Germinal center (tissue), 1 donor: ENCODE data around the gene IGF2R.

Source experiments
- DNase-seq: peaks from one replicate; pipeline ENCODE4 v3.0.0; 2012; ENCODE audit warnings: mixed read lengths, low spot score

Gene IGF2R

GRCh38 chr6:159976686-159977254, 7.9 kb downstream of the IGF2R start:
- DNase-seq = no peak

DNA sequence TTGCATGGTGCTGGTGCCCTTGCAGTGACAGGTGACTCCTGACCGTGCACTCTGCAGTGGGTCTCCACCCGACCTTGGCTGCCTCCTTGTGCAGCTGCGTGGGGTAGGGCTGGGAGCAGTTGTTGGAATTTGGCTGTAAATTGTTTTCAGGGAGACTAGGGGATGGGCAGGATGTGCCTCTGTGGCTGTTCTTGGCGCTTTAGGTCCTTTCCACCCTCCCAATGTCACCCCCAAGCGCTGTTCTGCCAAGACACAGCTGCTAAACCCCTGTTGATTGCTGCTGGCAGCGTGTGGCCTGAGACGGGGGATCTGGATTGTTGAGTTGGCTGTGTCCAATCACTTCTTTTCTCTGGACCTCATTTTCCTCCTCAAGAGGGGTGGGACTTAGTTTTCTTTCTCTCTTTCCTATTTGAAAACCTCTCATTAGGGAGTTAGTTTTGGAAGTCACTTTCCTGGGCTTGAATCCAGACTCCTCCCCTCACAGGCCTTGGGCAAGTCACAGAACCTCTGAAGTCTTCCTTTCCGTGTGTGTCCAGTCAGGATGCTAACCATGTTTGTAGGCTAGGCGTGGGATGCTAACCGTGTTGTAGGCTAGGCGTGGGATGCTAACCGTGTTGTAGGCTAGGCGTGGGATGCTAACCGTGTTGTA, 8.5 kb downstream of the IGF2R start:
- no peak for DNase-seq

DNA sequence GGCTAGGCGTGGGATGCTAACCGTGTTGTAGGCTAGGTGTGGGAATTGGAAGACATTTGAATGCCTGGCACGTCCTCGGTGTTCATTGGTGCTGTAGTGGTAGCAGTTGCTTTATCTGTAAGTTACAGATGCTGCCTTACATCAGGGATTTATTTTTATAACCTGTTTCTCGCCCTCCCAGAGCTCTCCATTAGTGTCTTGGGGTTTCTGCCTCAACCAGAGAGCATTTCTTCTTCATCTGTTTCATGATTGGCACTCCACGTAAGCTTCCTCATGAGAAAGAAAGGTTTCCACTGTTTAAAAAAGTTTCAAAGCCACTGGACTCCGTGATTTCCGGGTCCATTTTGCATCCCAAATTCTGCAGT, 9.0 kb downstream of the IGF2R start:
- DNase-seq = no peak

- DNase-seq = peak; percentile 22
These were observed 9.6 kb downstream of the IGF2R start for GRCh38 chr6:159978291-159979135.

DNA sequence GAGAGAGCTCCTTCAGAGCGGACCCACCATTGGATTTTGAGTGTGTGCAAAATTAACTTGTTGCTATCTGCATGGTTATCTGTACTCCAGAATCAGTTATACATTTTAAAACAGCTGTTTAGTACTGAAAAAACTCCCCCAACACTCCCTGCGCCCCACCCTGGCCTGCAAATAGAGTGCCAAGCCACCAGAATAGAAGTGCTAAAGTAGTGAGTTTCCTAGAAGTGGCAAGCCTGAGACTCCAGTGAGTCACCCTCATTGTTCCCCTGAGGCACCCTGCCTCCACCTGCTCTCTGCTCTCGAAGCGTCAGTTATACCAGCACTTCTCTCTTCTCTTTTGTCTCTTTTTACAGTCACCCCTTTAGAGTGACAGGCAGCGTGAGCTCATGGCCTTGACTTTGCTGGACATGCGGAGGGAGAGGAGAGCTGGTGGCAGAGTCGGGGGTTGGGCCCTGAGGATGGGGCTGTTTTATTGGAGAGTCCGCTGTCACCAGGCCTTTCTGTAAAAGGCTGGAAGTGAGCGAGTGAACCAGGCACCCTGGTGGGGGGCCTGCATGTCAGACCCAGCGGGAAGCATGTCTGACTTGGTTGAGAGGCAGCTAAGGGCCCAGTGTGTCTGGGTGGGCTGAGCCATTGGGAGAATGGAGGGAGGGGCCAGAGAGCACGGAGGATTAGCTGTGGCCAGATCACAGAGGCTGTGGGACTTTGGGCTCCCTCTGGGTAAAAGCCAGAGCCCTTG, 10.4 kb downstream of the IGF2R start:
- DNase-seq = peak; percentile 62

DNA sequence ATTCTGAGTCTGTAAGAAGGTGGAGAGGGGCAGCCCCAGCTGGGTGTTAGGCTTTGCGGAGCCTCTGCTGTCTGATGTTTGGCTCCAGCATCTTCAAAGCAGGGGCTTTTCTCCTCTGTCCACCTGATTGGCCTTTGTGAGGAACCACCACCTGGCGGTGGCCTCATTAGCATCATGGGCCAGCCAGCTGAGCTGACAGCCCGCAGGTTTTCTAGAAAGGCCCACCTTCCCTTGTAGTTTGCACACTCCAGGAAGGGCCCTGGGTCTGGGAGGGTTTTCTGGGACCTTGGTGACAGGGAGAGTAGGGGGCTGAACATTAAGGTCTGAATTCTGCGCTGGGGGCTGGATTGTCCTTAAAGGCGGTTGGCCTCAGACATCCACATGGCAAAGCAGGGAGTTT, 11.6 kb downstream of the IGF2R start:
- no peak for DNase-seq

GRCh38 chr6:159981071-159981402, 12.2 kb downstream of the IGF2R start:
- DNase-seq = no peak

GRCh38 chr6:159981403-159982245, 12.7 kb downstream of the IGF2R start:
- peak; percentile 85 for DNase-seq

DNA sequence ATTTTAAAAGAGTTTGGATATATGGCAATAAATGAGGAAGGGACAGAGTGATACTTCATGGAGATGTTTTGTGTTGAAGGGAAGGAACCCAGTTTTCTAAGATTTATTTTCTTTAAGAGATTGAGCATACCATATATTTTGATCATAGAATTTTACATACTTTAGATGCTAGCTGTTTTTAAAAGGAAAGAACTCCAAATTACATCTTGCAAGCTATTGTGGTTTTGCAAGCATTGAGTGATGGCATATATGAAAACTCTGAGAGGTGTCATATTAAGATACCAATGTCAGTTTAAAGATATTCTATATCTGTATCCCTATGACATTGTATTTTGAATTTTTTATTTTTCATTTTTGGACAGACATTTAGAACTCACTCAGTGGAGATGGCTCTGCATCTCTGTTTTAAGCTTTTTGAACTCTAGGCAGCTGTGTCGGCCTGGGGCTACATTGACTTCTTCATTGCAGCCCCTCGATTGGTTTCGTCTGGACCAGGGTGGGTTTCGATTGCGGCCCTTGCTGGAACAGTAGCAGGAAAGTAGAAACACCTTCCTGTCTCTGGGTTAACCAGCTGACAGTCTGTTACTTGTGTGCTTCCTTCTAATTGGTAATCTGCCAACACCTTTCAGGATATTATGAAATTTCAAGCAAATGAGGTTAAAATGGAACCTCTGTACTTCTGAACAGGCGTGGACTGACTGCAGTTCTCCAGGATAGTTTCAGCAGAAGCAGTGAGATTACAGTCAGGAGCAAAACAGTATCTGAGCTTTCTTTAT, 14.0 kb downstream of the IGF2R start:
- DNase-seq = no peak

- DNase-seq = no peak
These were observed 14.8 kb downstream of the IGF2R start for GRCh38 chr6:159983641-159984080.

DNA sequence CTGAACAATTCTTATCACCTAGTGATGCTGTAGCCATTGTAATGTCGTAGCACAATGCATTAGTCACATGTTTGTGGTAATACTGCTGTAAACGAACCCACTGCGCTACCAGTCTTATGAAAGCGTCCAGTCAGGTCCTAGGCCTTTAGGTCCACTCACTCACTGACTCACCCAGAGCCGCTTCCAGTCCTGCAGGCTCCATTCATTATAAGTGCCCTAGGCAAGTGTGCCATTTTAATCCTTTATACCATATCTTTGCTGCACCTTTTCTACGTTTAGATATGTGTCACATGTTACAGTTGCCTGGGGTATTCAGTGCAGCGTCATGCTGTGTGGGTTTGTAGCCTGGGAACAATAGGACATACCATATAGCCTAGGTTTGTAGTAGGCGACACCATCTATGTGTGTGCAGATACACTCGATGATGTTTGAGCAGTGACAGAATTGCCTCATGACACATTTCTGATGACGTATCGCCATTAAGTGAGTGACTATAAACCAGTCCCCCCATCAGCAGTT, 15.4 kb downstream of the IGF2R start:
- DNase-seq = no peak

GRCh38 chr6:159985296-159985945, 16.5 kb downstream of the IGF2R start:
- DNase-seq = no peak

GRCh38 chr6:159988983-159989454, 20.1 kb downstream of the IGF2R start:
- DNase-seq = no peak

DNA sequence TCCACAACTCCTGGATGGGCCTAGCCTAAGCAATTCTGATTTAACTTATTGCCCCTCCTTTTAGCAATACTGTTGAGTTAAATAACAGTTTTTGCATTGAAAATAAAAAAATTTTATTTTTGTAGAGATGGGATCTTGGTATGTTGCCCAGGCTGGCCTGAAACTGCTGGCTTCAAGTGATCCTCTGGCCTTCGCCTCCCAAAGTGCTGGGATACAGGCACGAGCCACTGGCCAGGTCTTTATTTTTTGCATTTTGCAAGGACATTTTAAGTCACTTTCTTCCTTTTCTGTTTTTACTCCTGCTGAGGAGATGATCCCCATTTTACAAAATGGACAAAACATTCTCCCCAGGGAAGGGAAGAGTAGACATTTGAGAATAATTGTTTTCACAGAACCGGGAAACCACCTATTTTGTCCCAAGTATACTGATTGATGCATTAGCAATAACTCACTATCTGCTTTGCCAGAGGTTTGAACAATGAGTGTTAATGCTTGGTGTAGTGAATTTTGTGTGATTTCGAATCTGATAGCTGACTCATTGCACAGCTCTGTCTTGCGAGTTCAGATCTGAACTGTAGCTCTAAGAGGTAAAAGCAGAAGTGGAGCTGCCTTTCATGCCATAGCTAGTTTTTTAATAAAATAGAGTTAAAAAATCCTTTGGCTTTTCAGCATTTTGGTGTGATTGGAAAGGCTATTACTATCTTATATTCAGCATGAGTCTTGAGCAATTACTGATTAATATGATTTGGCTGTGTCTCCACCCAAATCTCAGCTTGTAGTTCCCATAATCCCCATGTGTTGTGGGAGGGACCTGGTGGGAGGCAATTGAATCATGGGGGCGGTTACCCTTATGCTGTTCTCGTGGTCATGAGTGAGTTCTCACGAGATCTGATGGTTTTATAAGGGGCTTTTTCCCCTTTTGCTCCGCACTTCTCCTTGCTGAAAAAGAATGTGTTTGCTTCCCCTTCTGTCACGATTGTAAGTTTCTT, 20.9 kb downstream of the IGF2R start:
- no peak for DNase-seq

- no peak for DNase-seq
These were observed 23.5 kb downstream of the IGF2R start for GRCh38 chr6:159992366-159992765.

DNA sequence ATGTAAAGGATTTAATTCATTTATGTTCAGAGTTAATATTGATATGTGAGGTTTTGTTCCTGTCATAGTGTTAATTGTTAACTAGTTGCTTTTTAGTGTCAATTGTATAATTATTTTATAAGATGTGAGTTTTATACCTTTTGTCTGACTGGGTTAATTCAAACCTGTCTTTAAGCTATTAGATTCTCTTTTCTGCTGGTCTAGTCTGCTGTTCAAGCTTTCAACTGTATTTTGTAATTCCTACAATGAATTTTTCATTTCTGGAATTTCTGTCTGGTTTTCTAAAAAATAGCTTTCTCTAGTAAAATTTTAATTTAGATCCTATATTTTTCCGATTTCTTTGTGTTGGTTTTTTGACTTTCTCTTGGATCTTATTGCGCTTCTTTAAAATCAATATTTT, 26.5 kb downstream of the IGF2R start:
- no peak for DNase-seq

- DNase-seq = no peak
These were observed 27.3 kb downstream of the IGF2R start for GRCh38 chr6:159996087-159996622.
